ENCODE measurements around the gene BAG3.

- TF ChIP-seq CTCF (IDR thresholded peaks at IDR 0.05) (no peak), POLR2A (IDR thresholded peaks at IDR 0.05) (no peak)
These were observed 2.0 kb downstream of the BAG3 start for GRCh38 chr10:119653209-119653608.

All from right lobe of liver (tissue), 4 donors.